Astrocyte of the cerebellum (primary cell): ENCODE measurements around the gene SURF6.

ENCODE experiments used
- DNase-seq: peaks from one replicate; pipeline ENCODE4 v3.0.0-alpha.2; 2011; ENCODE audit warnings: low read depth
- H3K4me3 ChIP-seq: 2 replicates; pipeline ENCODE4 v1.5.1; 2011; ENCODE audit warnings: mild to moderate bottlenecking, low read depth, low read length, moderate library complexity
- CTCF ChIP-seq: IDR thresholded peaks from 2 replicates; pipeline ENCODE4 v1.5.1; 2012; ENCODE audit warnings: low read length, low read depth, moderate library complexity, mild to moderate bottlenecking; ENCODE audit errors: missing control alignments
- in situ Hi-C: cut with HindIII; loops from 2 replicates; pipeline ENCODE4 v1.10.0; 2017; ENCODE audit warnings: low sequenced_read_pairs

The SURF6 gene

GRCh38 chr9:133307301-133307700 is 28.7 kb downstream of the SURF6 start:
- in situ Hi-C loops, result no loop called here
- no peak for TF ChIP-seq CTCF
- DNase-seq, result no peak
- no peak overlapping the region for H3K4me3 ChIP-seq

- no peak for DNase-seq
- TF ChIP-seq CTCF, result no peak
- H3K4me3 ChIP-seq, result no peak overlapping the region
- in situ Hi-C loops, result no loop called here
These were observed 29.5 kb downstream of the SURF6 start for GRCh38 chr9:133306242-133307204.

- H3K4me3 ChIP-seq, result no peak overlapping the region
- TF ChIP-seq CTCF, result no peak
- in situ Hi-C loops, result no loop called here
- DNase-seq, result no peak
These were observed 30.3 kb downstream of the SURF6 start for GRCh38 chr9:133305731-133306130.

GRCh38 chr9:133304477-133305377 is 31.3 kb downstream of the SURF6 start:
- TF ChIP-seq CTCF, result no peak
- no peak overlapping the region for H3K4me3 ChIP-seq
- DNase-seq, result no peak
- in situ Hi-C loops, result no loop called here

- H3K4me3 ChIP-seq, result no peak overlapping the region
- in situ Hi-C loops, result no loop called here
- TF ChIP-seq CTCF, result no peak
- no peak for DNase-seq
These were observed 31.9 kb downstream of the SURF6 start for GRCh38 chr9:133304158-133304470.

GRCh38 chr9:133303266-133304157 is 32.5 kb downstream of the SURF6 start:
- H3K4me3 ChIP-seq, result no peak overlapping the region
- in situ Hi-C loops, result no loop called here
- no peak for DNase-seq
- no peak for TF ChIP-seq CTCF
